Activated CD4-positive, alpha-beta T cell treated with anti-CD3 and anti-CD28 coated beads, Interleukin-2, amount 50 U/mL, for 4 hours (primary cell): ENCODE measurements around the gene ASAP3.
"Not testable (repeated sequence)": the region's sequence is repeated elsewhere in the genome, so short reads cannot be mapped to it uniquely, and the experiment has no call there.

Experiments
- DNase-seq, 2 experiments: peaks; one replicate each; pipeline ENCODE4 v3.0.0-alpha.2; 2020

ASAP3 gene

DNA sequence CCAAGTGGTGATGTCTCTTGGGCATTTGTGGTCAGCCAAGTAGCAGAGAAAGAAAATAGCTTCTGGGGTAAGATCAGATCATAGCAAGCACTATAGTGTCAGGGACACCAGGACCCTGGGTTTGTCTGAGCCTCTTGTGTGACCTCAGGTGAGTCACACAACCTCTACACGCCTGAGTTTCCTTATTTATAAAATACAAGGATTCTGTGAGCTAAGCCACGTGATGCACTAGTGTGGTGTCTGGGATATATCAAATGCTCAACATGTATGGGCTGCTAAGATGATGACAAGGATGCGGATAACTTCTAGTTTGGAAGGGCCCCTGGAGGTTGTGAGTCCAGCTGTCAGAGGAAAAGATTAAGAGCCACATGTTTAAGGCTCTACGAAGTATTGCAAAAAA lies 89.8 kb downstream of the ASAP3 start:
- no peak for DNase-seq

DNA sequence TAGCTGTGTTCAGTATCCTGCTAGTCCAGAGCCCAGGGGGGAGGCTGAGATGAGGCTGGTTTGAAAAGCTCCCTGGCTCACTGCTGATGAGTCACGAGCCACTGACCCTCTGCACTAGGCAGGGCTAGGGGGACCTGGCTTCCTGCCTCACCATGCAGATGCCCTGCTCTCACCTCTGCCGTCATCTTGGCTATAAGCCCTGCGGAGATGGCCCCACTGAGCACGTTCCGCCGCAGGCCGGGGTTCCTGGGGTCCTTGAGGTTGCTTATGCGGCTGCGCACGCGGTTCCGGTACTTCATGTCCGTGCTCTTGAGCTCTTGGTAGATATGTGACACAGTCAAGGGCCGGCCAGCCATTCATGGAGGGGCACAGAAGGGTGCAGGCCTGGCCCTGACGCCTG lies 90.3 kb downstream of the ASAP3 start:
- no peak for DNase-seq

DNA sequence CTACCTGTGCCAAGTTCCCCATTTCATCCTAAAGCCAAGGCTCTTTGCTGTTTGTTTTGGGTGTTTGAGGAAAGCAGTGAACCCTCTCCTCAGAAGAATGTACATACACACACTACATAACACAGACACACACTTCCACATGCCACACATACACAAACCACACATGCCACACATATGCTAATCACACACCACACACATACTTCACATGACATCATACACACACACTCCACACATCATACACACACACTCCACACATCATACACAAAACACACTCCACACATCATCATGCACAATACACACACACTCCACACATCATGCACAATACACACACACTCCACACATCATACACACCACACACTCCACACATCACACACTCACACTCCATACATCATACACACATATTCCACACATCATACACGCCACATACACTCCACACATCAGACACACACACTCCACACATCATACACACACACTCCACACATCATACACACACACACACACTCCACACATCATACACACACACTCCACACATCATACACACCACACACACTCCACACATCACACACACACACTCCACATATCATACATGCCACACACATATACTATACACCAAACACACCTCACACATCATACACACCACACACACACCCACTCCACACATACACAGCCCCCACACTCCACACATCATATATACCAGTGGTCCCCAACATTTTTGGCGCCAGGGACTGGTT lies 91.7 kb downstream of the ASAP3 start:
- no peak for DNase-seq

DNA sequence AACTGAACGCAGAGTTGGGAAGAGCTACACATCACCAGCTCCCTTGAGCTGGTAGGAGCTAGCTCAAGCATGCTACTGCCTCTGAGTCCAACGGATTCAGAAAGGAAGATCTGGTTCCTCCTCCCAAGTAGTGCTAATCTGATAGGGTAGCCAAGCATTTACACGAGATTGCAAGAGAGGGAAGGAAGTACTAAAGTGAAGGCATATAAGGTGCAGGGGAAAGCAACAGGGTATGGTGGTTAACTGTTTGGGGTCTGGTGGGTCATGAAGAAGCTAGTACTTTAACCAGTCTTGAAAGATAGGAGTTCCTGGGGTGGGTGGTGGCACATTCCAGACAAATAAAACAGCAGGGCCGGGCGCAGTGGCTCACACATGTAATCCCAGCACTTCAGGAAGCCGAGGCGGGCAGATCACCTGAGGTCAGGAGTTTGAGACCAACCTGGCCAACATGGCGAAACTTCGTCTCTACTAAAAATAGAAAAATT lies 94.1 kb downstream of the ASAP3 start:
- DNase-seq = no peak

DNA sequence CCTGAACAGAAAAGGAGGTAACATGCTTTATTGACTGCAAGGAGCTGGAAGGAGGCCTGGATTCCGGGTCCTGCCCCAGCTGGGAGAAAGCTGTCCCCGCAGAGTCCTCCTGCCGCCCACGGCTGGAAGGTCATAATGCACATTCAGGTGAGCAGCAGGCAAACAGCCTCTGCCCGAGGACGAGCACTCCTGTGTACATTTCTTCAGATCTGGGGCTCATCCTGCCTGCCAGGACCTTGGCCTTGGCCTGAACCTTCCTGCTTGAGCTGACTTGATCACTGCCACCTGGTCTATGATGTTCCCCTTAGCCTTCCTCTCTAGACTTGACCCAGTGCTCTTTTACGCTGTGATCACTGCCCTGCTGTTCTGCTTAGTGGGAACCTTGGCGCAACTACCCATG lies 96.5 kb downstream of the ASAP3 start:
- DNase-seq = no peak

DNA sequence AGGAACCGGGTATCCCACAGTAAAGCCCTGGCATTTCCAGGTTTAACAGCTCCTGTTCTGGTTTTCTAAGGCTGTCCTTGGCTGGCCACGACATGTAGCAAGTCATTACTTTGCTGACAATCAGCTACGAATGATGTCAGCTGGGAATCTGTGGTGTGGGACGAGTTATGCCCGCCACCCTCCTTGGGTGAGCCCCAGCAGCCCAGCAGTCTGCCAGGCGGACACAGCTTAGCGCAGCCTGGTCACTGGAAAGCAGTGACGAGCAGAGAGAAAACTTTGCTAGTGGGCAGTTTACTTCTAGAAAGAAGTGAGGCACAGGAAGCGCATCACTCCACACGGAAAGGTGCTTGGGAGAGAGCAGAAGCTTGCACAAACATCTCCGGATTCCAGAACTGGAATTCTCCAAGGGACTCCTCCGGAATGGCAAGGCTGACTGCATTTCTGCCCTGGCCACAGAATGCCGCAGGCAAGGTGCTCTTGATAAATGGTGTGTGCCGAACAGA lies 98.8 kb downstream of the ASAP3 start:
- DNase-seq = no peak

DNA sequence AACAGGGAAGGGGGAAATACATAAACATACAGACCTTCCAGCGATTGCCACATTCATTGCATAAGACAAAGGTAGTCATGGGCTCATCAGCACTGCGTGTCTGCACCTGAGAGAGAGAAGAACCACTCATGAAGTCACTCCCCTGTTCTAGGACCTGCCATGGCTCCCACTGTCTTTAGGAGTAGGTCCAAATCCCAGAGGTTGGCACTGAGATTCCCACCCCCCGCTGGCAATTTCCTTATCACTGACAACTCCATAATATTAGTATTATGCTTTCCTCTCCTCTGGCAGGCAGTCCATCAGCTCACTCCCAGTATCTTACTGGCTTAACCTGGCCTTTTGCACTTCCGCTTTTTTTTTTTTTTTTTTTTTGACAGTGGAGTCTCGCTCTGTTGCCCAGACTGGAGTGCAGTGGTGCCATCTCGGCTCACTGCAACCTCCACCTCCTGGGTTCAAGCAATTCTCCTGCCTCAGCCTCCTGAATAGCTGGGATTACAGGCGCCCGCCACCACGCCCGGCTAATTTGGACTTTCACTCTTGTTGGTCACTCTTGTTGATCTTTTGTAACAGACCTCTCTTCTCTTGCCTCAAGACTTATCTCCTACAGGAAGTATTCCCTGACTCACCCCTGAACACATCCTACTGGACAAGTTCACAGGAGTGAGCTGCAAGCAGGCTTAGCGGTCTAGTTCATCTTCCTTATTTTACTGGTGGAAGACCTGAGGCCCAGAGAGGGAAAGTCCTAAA lies 99.5 kb downstream of the ASAP3 start:
- DNase-seq = no peak

DNA sequence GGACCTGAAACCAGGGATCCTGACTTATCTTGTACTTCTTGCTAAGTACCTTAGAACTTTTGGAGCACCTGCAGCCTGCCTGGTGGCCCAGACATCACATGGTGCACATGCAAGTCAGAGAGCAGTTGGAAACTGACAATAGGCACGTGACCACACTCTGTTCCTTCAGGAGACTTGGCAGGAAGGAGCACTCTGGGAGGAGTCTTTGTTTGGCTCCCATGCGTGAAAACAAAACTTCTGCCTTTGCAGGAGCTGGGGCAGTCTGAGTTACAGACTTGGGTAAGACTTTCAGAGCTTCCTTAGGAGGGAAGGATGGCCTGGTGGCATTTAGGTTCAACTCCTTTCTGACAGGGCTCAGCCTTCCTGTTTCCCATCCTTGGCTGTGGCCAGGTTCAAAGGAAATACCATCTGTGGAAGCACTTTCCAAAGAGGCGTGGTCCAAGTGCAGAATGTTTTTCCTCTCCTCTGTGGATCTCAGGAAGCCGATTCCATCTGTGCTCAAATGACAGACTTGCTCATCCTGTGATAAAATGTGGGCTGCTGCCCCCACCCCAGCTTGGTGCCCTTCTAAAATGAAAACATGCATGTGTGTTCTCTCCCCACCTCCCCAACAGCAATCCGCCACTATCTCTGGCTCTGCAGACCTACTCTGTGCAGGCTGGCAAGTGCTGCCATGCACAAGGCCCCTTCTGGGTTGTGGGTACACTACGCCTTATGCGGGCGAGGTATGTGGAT lies 100.2 kb downstream of the ASAP3 start:
- DNase-seq = no peak

DNA sequence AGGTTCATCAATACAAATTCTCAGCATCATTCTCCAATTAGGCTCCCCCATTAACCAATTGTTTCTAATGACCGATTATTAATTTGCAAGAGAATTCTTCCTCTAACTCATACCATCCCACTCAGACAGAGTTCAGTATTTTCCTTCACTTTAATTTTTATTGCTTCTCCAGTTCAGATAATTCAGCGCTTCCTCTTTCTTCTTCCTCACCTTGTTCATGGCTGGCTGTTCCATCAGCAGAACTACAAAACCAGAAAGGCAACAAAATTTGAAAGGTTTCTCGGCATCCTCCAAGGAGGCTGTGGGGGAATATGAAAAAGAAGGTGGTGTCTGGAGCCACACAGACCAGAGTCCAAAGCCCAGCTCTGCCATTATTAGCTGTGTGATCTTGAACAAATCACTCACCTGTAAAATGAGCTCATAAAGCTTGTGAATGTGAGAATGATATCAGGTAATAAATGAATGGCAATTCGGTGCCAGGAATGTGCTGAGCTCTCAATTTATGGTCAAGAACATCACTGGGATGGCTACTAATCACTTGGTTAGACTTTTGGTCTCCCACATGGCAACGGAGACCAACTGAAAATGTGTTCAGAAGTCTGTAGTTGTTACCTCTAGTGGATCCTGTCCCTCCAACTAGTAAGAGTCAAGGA lies 102.6 kb downstream of the ASAP3 start:
- DNase-seq = no peak

DNA sequence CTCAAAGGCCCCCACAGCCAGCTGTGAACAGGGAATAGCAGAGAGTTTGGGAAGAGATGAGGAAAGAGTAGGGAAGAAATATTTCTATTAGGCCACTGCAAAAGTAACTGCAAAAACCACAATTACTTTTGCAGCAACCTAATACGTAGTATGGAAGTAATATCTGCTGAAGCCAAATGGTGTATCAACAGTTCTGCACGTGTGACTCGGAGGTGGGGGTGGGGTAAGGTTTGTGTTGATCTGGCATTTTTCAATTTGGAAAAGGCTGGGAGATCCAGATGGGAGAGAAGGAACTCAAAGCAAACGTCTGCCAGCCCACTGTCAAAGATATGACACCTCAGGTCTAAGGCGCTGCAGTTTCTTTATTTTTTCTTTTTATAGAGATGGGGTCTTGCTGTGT lies 103.3 kb downstream of the ASAP3 start:
- DNase-seq = no peak

DNA sequence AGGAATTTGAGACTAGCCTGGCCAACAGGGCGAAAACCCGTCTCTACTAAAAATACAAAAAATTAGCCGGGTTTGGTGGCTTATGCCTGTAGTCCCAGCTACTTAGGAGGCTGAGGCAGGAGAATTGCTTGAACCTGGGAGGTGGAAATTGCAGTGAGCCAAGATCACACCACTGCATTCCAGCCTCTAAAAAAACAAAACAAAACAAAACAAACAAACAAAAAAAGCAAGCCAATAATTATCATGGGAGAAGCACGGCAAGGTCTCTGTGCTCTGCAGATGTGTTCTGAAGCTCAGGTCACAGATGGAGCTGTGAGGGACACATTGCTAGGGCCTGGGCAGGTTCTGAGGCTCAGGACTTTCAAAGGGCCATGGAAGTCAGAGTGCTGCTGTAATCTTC lies 103.7 kb downstream of the ASAP3 start:
- not testable (repeated sequence) for DNase-seq
